NCI-H524 (cell line): ENCODE measurements around the gene CDH4.

Experiments
- DNase-seq, 2 experiments: peaks; one replicate each; lab custom pipeline; 2025; lab: John Stamatoyannopoulos, UW

Gene CDH4

GRCh38 chr20:61582196-61582923 is 330.3 kb downstream of the CDH4 start:
- no peak for DNase-seq

DNA sequence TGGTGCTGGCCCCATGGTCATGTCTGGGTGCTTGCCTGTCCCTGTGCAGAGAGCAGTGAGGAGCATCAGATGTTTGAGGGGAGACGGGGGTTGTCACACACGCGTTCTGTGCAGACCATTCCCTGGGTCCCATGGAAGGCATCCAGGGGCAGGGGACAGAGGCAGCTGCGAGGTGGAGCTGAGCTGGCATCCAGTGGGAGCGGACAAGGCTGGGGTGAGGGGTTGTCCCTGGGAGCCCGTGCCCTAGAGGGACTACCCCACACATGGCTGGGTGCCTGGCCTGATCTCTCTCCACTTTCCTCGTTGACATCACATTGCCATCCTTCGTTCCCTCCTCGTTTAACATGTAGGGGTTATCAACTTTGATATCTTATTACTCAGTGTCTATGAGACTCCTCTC is 331.3 kb downstream of the CDH4 start:
- no peak for DNase-seq

DNA sequence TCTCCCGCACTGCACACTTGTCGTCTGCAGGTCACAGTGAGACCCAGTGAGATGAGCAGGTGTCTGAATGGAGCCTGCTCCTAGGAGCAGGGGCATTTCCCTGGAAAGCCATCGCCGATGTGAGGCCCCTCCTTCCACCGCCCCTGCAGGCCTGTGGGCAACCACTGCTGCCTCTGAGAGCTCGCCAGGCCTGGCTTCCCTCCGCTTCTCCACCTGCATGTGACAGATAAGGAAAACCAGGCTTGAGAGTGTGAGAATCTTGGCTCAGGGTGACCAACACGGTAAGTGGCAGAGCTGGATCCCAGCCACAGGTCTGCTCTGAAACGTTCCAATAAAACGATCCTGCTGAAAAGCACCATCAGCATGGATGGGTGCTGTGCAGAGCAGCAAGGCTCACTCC is 332.8 kb downstream of the CDH4 start:
- no peak for DNase-seq

DNA sequence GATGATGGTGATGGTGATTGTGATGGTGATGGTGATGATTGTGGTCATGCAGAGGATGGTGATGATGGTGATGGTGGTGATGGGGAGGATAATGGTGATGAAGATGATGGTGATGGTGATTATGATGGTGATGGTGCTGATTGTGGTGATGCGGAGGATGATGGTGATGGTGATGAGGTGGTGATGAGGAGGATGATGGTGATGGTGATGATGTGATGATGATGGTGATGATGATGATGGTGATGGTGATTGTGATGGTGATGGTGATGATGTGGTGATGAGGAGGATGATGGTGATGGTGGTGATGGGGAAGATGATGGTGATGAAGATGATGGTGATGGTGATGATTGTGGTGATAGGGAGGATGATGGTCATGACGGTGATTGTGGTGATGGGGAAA is 333.7 kb downstream of the CDH4 start:
- no peak for DNase-seq

DNA sequence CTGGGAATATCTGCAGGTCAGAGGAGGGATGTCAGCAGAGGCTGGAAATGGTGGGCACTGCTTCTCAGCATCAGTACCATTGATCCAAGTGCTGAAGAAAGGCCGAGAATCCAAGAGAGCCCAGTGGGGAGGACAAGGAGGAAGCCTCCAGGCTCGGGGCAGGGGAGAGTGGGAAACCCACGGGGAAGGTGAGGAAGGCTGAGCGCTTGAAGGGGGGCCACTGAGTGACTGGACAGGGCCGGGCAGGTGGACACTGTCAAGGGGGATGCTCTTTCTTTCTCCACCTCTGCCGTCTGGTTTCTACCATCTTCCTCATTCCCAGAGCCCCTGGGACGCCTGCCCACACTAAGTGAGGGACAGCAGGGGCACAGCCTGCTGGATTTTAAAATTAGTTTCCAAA is 335.0 kb downstream of the CDH4 start:
- DNase-seq = no peak

- DNase-seq = no peak
These were observed 335.7 kb downstream of the CDH4 start for GRCh38 chr20:61587681-61588289.

- no peak for DNase-seq
These were observed 336.6 kb downstream of the CDH4 start for GRCh38 chr20:61588411-61589385.

- no peak for DNase-seq
These were observed 338.2 kb downstream of the CDH4 start for GRCh38 chr20:61590236-61590635.

- DNase-seq = no peak
These were observed 341.5 kb downstream of the CDH4 start for GRCh38 chr20:61593516-61593915.

- no peak for DNase-seq
These were observed 342.1 kb downstream of the CDH4 start for GRCh38 chr20:61594198-61594597.

DNA sequence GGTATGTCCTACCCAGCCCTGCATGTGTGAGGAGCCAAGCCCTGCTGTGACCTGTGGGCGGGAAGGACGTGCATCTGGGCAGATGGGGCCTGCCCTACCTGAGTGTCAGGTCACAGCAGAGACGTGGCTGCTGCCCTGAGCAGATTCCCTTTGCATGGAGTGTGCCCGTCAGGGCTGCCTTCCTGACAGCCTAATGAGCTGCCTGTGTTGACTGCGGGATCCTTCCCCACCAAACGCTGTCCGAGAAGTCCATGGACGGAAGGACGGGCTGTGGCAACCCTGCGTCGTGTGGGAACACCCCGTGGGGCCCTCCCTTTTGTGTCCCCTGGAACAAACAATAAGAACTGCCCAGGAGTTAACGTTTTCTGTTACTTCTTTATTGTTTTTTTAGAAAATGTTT is 343.2 kb downstream of the CDH4 start:
- DNase-seq = no peak

DNA sequence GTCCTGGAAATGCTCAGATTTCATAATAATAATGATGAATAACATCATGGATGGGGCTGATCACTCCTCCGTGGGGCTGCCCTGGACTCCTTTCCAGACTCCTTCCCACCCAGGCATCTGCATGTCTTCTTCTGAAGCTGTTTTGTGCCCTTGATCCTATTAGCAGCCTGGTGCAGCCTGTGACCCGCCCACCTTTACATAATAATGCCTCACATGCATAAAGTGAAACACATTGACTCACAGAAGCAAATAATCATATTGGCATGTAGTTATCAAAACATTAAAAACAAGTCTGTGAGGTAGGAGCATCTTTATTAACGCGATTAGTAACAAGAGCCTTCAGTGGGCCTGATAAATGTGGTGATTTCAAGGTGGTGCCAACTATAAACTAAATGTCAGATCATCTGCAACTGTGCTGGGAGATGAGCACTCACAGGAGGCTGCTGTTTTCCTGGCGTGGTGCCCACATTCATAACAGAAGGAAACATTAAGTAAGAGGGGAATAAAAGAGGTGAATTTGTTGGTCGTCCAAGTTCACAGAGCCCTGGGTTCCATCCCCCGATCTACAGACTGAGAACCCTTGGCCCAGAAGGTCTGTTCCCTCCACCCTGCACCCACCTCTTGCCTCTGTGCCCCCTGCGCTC is 344.7 kb downstream of the CDH4 start:
- DNase-seq = no peak

DNA sequence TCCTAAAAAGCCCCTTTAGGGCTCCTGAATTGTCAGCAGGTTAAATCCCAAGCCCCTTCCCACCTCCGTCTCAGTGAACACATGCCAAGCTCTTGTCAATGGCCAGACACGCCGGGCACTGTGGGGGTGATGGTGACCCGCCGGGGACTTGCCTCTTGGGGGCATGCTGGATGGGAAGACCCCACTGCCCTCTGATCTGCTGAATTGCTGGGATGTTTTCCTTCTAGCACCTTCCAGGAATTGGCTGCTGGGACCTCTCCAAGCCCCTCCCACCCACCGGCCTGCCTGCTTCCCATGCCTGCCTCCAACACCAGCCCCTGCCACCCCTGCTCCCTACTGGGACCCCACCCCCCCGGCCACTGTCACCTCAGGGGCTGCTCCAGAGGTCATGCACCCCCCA is 345.9 kb downstream of the CDH4 start:
- DNase-seq = no peak

- no peak for DNase-seq
These were observed 346.5 kb downstream of the CDH4 start for GRCh38 chr20:61598586-61598985.

- no peak for DNase-seq
These were observed 347.0 kb downstream of the CDH4 start for GRCh38 chr20:61599061-61599531.

DNA sequence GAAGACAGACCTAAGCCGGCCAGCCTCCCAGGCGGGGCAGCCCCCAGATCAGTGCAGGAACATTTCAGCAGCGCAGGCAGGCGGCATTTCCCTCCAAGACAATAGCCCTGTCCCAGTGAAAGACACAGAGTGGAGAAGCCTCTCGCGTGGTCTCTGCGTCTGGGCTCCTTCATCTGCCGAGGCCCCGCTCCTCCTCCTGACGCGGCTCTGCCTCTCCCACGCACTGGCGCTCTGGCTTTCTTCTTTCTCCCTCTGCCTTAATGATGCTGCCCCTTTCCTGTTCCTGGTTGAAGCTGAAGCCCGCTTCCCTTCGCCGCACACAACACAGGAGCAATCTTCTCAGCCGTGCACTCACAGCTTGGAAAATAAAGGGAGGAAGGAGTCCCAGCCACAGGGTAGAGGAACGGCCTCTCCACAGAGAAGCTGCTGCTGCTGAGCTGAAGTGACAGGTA is 347.5 kb downstream of the CDH4 start:
- no peak for DNase-seq

DNA sequence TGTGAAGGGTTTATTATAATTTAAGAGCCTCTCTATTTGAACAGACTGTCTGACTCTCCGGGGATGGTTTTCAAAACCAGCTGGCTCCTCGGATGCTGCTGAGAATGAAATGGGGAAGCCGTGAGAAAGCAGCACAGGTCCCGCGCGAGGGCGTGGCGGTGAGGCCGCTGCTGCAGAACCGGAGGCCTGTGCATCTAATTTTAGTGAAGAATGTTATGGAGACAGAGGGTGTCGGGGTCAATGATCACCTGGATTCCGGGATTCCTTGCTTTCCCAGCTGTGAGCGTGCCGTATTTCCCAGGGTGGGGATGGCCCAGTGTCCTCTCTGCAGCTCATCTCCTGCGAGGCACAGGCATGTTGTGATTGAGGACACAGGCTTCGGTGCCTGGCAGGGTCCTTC is 348.0 kb downstream of the CDH4 start:
- DNase-seq = no peak

DNA sequence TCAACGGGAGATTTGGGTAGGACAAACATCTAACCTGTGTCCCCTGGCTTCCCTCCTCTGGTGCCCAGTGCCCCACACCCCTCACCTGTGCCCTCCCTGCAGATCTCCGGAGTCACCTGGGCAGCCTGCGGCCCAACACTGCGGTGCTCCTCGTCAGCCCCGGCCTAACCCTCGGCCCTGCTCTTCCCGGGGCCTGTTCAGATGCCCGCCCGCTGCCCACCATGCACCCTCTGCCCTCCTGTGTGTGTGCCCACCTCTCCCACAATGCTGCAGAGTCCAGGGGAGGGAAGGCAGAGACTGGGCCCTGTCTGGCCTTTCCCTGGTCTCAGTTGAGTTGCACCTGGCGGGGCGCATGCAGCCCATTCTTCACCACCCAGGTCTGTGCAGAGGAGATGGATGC is 349.3 kb downstream of the CDH4 start:
- no peak for DNase-seq

- DNase-seq = no peak
These were observed 349.8 kb downstream of the CDH4 start for GRCh38 chr20:61601853-61602252.

- no peak for DNase-seq
These were observed 351.7 kb downstream of the CDH4 start for GRCh38 chr20:61603715-61604114.

- no peak for DNase-seq
These were observed 352.5 kb downstream of the CDH4 start for GRCh38 chr20:61604549-61604948.

DNA sequence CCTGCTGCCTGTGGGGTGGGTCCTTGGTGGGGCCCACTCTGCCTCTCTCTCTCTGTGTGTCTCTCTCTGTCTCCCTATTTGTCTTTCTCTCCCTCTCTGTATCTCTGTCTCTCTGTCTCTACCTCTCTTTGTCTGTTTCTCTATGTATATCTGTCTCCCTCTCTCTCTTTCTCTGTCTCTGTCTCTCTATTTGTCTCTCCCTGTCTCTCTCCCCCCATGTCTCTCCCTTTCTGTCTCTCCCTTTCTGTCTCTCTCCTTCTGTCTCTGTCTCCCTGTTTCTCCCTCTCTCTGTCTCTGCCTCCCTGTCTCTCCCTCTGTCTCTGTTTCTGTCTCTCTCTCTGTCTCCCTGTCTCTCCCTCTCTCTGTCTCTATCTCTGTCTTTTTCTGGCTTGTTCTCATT is 353.2 kb downstream of the CDH4 start:
- no peak for DNase-seq
